Jurkat, Clone E6-1 (cell line): Measurements from ENCODE around the gene TEX26.
A peak's percentile ranks its signal among the peaks of the same experiment; 100 is the strongest.
"Not testable (repeated sequence)": the region's sequence is repeated elsewhere in the genome, so short reads cannot be mapped to it uniquely, and the experiment has no call there.

Experiments used
- DNase-seq: peaks from one replicate; pipeline ENCODE4 v3.0.0-alpha.2; 2011; ENCODE audit warnings: low read depth, low spot score
- H3K4me3 ChIP-seq: 2 replicates; pipeline ENCODE4 v1.5.1; 2011; ENCODE audit warnings: mild to moderate bottlenecking, low read length, control low read depth, moderate library complexity

Gene TEX26

GRCh38 chr13:30915691-30916541 lies 16.5 kb upstream of the TEX26 start:
- no peak for DNase-seq
- H3K4me3 ChIP-seq, result no peak overlapping the region

- DNase-seq, result no peak
- no peak overlapping the region for H3K4me3 ChIP-seq
Observed at GRCh38 chr13:30916991-30917390, 15.5 kb upstream of the TEX26 start.

GRCh38 chr13:30918662-30919405 lies 13.6 kb upstream of the TEX26 start:
- H3K4me3 ChIP-seq, result no peak overlapping the region
- no peak for DNase-seq

- no peak overlapping the region for H3K4me3 ChIP-seq
- no peak for DNase-seq
Observed at GRCh38 chr13:30920162-30920909, 12.1 kb upstream of the TEX26 start.

- no peak overlapping the region for H3K4me3 ChIP-seq
- no peak for DNase-seq
Observed at GRCh38 chr13:30923418-30923817, 9.0 kb upstream of the TEX26 start.

- H3K4me3 ChIP-seq, result no peak overlapping the region
- DNase-seq, result no peak
Observed at GRCh38 chr13:30924721-30925120, 7.7 kb upstream of the TEX26 start.

GRCh38 chr13:30925429-30925828 lies 7.0 kb upstream of the TEX26 start:
- DNase-seq, result peak; percentile 21
- no peak overlapping the region for H3K4me3 ChIP-seq

- DNase-seq, result no peak
- H3K4me3 ChIP-seq, result no peak overlapping the region
Observed at GRCh38 chr13:30926781-30927180, 5.7 kb upstream of the TEX26 start.

GRCh38 chr13:30927188-30927587 lies 5.3 kb upstream of the TEX26 start:
- not testable (repeated sequence) for H3K4me3 ChIP-seq, DNase-seq

- DNase-seq, result no peak
- no peak overlapping the region for H3K4me3 ChIP-seq
Observed at GRCh38 chr13:30927595-30927994, 4.9 kb upstream of the TEX26 start.

- DNase-seq, result no peak
- H3K4me3 ChIP-seq, result no peak overlapping the region
Observed at GRCh38 chr13:30928978-30929377, 3.5 kb upstream of the TEX26 start.

GRCh38 chr13:30933354-30933670 lies 856 bp downstream of the TEX26 start:
- no peak overlapping the region for H3K4me3 ChIP-seq
- DNase-seq, result no peak

- H3K4me3 ChIP-seq, result no peak overlapping the region
- no peak for DNase-seq
Observed at GRCh38 chr13:30934381-30934780, 1.9 kb downstream of the TEX26 start.

GRCh38 chr13:30934803-30935202 lies 2.3 kb downstream of the TEX26 start:
- H3K4me3 ChIP-seq, result no peak overlapping the region
- DNase-seq, result no peak

- DNase-seq, result no peak
- H3K4me3 ChIP-seq, result no peak overlapping the region
Observed at GRCh38 chr13:30936971-30937370, 4.5 kb downstream of the TEX26 start.

GRCh38 chr13:30943881-30944280 lies 11.4 kb downstream of the TEX26 start:
- H3K4me3 ChIP-seq, result no peak overlapping the region
- DNase-seq, result no peak

GRCh38 chr13:30957258-30957943 lies 24.9 kb downstream of the TEX26 start:
- H3K4me3 ChIP-seq, result no peak overlapping the region
- DNase-seq, result no peak

GRCh38 chr13:30959678-30960077 lies 27.2 kb downstream of the TEX26 start:
- no peak overlapping the region for H3K4me3 ChIP-seq
- DNase-seq, result no peak

GRCh38 chr13:30963791-30964190 lies 31.3 kb downstream of the TEX26 start:
- H3K4me3 ChIP-seq, result no peak overlapping the region
- no peak for DNase-seq
